Left renal cortex interstitium (tissue), 4 donors: ENCODE measurements around the gene PLN. TPM values are rescaled to one million over a fixed set of nuclear protein-coding genes. Genes with fewer than 3 reads are reported as not detected.
A peak's percentile ranks its signal among the peaks of the same experiment; 100 is the strongest.

ENCODE experiments used
- DNase-seq, 4 donors: peaks; one replicate each; pipeline ENCODE4 v3.0.0-alpha.2; 2013; ENCODE audit warnings: low read depth in 4 of 4, low spot score in 2 of 4, missing footprints in 1 of 4
- polyA plus RNA-seq, 4 donors: library from polyadenylated mRNA; unstranded; fragments of 120-200 nt; gene quantifications; one replicate each; pipeline ENCODE4 v1.2.1, GENCODE V29; 2013; ENCODE audit not compliant: insufficient read length in 4 of 4

The PLN gene
- polyA plus RNA-seq, 4 donors: 3.8 to 6.7 (median 5.6) TPM

DNA sequence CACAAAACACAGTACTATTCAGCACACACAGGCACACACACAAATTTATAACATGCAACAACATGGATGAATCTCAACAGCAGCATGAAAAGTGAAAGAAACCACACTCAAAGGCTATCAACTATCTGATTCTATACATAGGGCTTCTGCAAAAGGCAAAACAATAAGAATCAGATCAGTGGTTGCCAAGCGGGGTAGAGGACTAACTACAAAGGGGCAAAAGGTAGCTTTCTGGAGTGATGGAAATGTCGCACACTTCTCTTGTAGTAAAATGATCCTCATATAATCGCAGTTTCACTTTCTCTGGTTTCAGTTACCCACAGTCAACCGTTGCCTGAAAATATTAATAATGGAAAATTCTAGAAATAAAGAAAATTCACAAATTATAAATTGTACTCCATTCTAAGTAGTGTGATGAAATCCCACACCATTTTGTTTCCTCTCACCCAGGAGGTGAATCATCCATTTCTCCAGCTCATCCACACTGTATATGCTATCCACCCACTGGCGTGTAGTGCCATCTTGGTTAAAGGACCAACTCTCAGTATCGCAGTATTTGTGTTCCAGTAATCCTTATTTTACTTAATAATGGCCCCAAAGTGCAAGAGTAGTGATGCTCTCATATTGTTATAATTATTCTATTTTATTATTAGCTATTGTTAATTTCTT lies 12.8 kb upstream of the PLN start:
- no peak for DNase-seq

DNA sequence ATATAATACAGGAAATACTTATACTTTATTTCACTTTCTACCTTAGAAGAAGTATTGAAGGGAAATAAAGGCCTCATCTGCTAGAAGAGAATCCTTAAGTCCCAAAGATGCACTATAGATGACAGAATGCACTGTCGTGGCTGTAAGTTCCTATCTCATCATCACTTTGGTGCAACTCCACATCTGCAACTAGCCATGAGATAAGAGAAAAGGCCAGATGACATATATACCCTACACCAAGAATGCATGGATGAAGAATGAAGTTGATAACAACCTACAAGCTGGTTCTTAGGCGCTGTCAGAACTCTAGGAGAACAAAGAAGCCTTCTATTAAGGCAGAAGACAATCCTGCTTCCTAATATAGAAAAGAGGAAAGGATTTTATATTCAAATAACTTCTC lies 11.6 kb upstream of the PLN start:
- no peak for DNase-seq

DNA sequence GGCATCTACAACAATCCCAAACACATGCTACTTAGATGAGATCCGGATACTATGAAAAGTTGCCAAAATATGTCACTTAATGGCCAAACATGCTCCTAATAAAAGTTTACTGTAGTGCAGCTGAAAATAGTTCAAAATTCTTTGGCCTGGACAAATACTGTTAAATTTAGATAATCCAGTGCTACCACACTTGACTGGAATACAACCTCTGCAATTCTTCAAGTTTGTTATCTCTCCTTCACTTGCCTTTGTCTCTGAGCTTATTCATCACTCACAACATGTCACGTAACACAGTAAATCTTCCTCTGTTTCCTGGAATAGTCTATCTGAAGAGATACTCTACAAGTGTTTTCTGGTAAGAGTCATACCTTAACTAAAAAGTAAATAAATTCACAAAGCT lies 10.5 kb upstream of the PLN start:
- DNase-seq: no peak

DNA sequence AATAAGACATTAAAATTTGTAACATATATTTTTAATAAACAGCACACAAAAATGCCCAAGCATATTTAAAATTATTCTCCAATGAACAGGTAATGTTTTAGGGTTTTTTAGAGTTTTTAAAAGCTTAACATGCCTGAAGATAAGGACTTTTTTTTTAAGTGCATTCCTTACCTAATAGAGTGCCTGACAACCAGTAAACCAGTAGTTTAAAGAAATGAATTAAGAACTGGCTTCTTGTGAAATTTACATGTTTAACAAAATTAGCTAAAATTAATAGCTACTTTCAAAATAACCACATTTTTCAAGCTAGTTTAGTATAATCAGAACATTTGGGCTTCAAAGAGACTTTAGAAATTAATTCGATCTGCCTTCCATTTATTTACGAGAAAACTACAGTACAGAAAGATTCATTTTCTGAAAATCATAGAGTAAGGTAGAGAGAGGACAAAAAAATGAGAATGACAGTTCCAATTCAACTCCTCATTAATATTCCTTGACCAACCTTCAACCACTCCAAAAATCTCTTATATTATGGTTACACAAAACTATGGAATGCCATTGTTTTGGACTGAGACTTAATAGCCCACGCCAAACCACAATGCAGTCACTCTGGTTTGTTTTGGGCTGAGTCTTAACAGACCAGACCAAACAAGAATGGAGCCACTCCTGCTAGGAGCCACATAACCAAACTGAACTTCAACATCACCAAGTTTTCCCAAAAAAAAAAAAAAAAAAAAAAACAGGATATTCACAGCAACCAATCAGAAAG lies 5.7 kb upstream of the PLN start:
- no peak for DNase-seq

DNA sequence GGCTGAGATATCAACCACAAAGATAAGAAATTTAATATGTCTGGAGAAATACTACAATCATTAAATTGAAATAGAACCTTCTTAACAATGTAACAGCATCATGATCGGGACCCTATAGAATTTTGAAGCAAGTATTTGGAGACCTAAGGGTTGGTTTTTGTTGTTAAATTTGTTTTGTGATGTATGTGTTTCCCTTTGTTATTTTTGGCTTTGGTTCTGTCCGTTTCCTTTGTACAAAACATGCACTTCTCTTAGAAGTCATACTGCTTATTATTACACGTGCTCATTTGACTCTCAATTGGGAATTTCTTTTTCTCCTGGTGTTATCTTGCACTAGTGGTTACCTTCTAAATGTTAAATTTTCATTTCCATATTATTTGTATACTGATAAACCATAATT lies 4.0 kb upstream of the PLN start:
- DNase-seq: no peak

DNA sequence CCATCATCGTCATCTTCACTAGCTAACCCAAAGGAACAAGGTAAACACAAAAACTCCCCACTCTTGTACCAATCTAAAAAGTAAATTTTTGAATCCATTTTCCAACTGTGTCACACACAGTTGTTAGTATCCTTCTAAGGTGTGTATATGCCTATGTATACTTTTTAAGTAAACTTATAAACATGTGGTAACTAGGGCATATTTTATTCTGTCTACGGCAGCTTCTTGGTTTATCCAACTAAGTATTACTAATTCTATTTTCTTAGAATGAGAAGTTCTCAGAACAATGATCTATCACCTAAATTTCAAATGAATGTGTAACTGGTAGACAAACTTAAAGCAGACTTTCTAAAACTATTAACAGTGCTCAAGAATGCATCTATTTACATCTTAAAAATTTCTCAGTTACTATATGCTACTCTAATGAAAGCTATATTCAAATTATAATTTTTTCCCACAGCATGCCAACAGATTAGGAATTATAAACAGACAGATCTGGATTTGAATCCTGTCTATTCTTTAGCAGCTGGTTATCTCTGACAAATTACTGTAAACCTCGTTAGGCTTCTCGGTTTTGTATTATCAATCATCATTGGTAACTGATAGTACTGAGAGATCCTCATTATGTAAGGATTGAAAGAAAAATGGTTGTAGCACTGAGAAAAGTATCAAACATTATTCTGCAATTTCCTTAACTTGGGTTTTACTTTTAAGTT lies 1.8 kb upstream of the PLN start:
- no peak for DNase-seq

DNA sequence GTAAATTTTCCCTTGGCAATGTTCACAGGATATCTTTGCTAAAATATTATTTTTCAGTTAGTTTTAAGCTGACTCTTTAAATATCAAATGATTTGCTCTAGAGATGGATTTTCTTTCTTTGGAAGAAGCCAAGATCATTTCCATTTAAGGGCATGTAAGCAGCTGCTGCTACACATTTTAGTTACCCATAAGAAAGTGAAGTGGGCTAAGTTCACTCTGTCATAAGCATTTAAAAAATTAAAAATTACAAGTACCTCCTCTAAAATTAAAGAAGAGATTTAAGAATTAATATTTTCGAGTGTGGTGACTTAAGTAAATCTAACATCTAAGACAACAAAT lies 1.2 kb upstream of the PLN start:
- no peak for DNase-seq

DNA sequence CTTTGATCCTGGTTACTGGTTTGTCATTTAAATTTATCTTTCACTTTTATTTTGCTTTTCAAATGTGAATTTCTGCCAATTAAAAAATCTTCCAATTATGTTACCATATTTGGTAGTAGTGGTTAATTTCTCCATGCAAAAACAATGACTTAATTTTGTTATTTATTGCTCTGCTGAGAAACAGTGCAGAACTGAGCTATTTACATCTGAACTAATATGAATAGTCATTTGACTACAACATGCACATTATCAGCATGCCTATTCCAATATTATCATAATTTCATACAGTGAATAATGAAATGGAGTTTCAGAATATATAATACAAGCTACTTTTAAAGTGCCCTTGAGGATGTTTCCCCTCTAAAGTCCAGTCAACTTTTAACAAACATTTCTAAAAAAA lies 517 bp downstream of the PLN start:
- DNase-seq: no peak

DNA sequence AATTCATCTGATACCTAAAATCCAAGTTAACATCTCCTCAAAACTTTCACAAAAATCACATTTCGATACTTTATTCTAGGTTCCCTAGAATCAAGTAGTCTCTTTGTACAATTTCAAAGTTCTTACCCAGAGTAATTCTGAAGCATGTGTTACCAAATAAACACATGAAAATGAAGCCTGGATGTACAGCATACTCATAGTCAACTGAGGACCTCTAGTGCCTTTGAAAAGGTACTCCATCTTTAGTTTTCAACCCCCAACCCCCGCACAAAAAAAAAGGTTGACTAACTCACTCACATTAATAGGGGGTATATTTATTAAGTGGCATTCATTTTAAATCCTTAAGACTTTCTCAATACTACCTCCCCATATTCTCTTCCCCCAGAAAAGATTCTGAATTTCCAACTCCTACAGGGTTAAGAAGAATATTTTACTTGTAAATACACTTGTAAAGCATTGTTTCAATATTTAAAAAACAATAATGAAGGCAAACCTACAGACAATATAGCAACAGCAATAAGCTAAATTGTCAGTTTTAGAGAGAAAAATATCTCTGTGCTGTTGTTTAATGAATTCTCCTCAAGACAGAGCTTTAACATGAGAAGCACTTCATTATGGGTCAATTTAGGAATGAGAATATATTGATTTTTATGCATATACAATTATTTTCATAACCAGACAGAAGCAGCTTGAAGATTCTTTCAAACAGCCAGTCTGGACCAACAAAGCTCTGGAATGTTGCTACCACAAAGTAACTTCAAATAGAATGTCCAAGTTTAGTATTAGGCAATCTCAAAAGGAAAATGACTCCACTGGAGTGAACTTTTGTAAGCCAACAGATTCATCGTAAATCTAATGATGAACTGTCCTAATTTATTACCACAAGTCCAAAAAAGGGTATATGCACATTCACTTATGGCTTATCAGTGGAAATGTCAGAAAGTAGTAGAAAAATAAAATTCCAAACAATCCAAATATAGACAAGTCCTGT lies 3.3 kb downstream of the PLN start:
- peak in 1 of 4 donors; percentile 23 for DNase-seq

DNA sequence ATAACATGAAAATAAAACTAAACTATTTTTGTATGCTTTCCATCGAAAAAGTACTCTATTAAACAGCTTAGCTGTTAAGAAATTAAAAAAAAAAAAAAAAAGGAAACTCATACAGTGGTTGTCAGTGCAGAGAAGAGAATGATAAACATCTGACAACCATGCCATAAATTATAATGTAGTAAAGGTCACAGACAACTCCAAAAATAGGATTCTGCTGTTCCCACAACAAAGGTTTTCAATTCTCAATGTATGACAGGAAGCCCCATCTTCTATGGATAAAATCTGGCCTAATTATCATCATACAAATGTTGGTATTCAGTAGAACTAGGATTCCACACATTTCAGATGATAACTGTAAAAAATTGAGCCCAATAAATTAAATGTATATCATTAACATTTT lies 5.0 kb downstream of the PLN start:
- DNase-seq: no peak

DNA sequence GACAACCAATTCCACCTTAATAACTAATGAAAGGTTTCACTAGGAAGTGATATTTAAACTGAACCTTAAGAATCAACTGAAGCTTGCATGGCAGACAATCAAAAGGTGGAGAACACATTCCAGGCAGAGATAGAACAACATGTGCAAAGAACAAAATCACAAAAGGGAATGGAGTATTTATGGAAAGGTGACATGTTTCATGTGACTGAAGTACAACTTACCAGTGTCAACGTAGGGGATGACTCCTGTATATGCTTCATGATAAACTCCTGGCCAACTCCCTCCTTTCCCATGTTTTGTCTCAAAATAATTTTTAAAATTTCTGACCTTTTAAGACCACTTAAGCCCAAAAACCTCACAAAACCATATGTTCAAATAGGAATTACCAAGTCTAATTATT lies 6.6 kb downstream of the PLN start:
- DNase-seq: no peak

DNA sequence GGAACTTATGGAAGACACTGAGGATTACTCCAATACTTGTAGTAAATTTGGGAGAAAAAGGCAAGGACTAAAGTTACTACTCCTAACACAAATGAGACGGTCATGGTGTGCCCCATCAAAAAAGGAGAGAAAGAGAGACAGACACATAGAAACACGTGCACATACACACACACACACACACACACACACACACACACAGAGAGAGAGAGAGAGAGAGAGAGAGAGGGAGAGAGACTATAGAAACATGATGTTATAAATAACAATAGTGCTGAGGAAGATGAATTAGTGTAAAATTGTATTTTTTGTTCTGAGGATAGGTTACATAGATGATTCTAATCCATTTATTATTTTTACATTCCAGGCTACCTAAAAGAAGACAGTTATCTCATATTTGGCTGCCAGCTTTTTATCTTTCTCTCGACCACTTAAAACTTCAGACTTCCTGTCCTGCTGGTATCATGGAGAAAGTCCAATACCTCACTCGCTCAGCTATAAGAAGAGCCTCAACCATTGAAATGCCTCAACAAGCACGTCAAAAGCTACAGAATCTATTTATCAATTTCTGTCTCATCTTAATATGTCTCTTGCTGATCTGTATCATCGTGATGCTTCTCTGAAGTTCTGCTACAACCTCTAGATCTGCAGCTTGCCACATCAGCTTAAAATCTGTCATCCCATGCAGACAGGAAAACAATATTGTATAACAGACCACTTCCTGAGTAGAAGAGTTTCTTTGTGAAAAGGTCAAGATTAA lies 10.5 kb downstream of the PLN start:
- DNase-seq: no peak

DNA sequence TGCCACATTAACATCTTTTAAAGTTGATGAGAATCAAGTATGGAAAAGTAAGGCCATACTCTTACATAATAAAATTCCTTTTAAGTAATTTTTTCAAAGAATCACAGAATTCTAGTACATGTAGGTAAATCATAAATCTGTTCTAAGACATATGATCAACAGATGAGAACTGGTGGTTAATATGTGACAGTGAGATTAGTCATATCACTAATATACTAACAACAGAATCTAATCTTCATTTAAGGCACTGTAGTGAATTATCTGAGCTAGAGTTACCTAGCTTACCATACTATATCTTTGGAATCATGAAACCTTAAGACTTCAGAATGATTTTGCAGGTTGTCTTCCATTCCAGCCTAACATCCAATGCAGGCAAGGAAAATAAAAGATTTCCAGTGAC lies 11.6 kb downstream of the PLN start:
- no peak for DNase-seq

DNA sequence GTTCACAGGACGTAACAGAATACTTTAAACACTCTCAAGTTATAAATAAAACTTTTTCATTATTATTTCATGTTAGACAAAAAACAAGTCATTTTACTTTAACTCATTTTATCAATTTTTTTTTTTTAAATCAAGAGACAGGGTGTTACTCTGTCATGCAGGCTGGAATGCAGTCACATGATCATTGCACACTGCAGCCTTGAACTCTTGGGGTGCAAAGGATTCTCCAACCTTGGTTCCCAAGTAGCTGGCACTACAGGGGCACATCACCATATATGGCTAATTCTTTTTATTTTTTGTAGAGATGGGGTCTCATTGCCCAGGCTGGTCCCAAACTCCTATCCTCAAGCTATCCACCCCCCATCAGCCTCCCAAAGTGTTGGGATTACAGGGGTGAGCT lies 14.2 kb downstream of the PLN start:
- DNase-seq: no peak

DNA sequence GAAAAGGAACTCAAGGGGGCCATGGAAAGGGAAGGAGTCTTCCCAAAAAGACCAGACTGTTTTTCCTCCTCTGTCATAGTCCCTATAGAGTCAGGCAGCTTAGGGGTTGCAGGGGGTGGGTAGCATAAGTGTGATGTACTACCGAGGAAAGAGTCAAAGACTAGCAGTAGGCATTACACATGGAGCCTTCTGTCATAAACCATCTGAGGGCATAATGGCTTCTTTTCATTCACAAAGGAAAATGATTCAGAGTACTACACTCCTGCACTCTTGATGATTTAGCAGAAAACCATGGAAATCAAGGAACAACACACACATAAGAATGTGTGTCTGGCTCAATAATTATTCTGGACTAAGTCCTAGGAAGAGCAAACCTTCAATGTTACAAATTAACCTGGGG lies 14.9 kb downstream of the PLN start:
- no peak for DNase-seq

DNA sequence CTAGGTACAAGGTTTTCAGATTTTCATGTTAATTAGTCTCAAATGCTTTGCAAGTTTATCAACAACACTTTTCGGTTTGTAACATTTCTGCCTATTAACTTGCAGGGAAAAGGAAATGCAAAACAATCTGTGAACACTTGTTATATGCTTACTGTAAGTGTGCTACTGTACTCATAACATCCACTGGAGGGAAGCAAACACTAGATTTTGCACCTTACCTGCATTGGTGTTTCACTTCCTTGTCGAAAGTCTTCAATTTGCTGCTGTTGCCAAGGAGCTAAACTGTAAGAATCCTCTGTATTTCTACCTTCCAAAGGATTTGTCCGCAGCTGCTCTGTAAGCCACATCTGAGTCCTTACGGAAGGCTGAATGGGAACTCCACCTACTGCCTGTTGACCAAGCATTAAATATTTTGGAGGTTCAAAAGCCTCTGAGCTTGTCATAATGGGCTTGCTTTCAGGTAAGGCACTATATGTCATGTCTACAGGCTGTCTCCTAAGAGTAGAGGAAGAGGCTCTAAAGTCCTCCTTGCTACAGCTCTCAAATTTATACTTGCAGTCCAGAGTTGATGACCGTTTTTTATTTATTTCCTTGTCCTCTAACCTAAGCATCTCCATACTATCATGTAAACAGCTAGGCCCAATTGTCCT lies 17.3 kb downstream of the PLN start:
- DNase-seq: peak in 1 of 4 donors; percentile 38

DNA sequence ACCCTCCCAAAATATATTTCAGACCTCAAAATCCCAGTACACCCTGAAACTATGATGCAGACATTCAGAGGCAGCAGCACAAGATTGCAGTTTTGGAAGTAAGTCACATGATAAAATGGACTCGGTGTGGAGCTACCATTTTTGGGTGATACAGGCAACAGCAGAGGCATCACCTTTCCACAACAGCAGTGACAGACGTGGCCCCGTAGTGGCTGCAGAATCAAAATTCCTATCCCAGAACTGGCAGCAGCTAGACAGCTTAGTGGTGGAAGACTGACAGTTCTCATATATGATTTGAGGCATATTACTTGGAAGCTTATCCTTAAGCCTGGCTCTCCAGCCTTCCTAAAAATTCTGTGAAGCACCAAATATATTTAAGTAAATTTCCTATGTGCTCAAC lies 19.9 kb downstream of the PLN start:
- no peak for DNase-seq

DNA sequence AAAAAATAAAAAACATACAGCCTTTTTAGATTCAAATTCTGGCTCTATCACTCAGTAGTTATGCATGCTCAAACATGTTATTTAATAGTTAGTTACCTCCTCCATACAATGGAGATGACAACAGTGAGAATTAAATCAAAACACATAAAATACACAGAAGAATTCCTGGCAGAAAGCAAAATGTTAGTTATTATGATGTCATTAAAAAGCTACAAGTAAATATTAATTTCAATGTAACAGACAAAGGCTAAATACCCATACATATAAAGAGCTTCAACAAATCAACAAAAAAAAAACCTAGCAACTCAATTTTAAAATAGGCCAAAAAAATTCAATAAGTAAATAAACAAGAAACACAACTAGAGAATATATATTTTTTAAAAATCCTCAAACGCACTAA lies 21.4 kb downstream of the PLN start:
- DNase-seq: no peak

DNA sequence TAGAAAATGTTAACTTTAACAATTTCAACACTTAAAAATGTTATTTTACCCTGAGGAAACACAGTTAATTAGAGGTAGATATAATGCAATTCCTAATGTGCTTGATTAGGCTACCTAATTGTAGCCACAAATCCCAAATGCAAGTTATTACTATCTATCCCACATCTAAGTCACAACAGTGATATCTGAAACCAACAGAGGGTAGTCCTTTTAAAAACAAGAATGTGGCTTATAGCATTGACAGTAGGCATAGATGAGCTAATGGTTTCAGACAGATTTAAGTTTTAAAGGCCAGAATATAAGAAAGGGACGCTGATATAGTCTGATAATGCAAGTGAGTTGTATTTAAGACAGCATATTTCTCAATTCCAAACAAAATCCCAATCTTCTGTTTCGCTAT lies 23.0 kb downstream of the PLN start:
- no peak for DNase-seq
